SK-N-SH treated with all-trans-retinoic acid at 6 μM for 48 hours (cell line): Measurements from ENCODE around the gene RGS8.

ENCODE experiments used
- ISL1 ChIP-seq: fragments of 250-450 bp; sonication (Bioruptor Pico); IDR thresholded peaks from 2 replicates; pipeline ENCODE4 v2.1.2; 2022; ENCODE audit warnings: mild to moderate bottlenecking, moderate library complexity
- OSR1 ChIP-seq: fragments of 250-450 bp; sonication (Bioruptor Pico); IDR thresholded peaks from 2 replicates; pipeline ENCODE4 v1.8.0; 2022; ENCODE audit warnings: moderate library complexity, mild to moderate bottlenecking, inconsistent platforms
- RARB ChIP-seq: fragments of 250-450 bp; sonication (Bioruptor Pico); IDR thresholded peaks from 2 replicates; pipeline ENCODE4 v1.8.0; 2021; ENCODE audit warnings: mild to moderate bottlenecking, moderate library complexity
- TCF4 ChIP-seq: fragments of 250-450 bp; sonication (Bioruptor Pico); IDR thresholded peaks from 2 replicates; pipeline ENCODE4 v1.8.0; 2021; ENCODE audit warnings: mild to moderate bottlenecking, moderate library complexity, borderline replicate concordance
- ZFP30 ChIP-seq: fragments of 450-650 bp; formaldehyde crosslinking; IDR thresholded peaks from 2 replicates; pipeline ENCODE4 v1.5.0; 2022; ENCODE audit warnings: mild to moderate bottlenecking, moderate library complexity
- ZNF70 ChIP-seq: fragments of 450-650 bp; formaldehyde crosslinking; IDR thresholded peaks from 2 replicates; pipeline ENCODE4 v1.5.0; 2020; ENCODE audit warnings: mild to moderate bottlenecking, moderate library complexity
- TF ChIP-seq, protein P1 (sequence below): fragments of 250-450 bp; sonication (Bioruptor Pico); IDR thresholded peaks from 2 replicates; pipeline ENCODE4 v1.5.1; 2020; ENCODE audit warnings: low read depth, mild to moderate bottlenecking, moderate library complexity
- TF ChIP-seq, protein P2 (sequence below): fragments of 250-450 bp; sonication (Bioruptor Pico); IDR thresholded peaks from 2 replicates; pipeline ENCODE4 v1.8.0; 2020; ENCODE audit warnings: mild to moderate bottlenecking, moderate library complexity, borderline replicate concordance

DNA sequence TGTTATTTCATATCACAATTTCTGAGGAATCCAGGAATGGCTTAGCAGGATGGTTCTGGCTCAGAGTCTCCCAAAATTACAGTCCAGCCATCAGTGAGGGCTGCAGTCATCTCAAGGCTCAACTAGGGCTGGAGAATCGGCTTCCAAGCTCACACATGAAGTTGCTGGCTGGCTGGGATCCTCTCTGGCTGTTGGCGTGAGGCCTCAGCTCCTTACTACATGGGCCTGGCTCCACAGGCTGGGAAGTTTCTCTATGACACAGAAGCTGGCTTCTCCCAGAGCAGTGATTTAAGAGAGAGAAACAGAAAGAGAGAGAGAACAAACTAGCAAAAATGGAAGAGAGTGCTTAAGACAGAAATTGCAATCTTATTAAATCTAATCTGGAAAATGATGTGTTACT, 38.8 kb upstream of the RGS8 start:
- TF ChIP-seq ZFP30 (CRISPR knock-in tag) (no peak), RARB (CRISPR knock-in tag) (no peak), TCF4 (CRISPR knock-in tag) (no peak), ZNF70 (CRISPR knock-in tag) (no peak), OSR1 (no peak), ISL1 (CRISPR knock-in tag) (no peak)
- TF ChIP-seq, protein P1, sequence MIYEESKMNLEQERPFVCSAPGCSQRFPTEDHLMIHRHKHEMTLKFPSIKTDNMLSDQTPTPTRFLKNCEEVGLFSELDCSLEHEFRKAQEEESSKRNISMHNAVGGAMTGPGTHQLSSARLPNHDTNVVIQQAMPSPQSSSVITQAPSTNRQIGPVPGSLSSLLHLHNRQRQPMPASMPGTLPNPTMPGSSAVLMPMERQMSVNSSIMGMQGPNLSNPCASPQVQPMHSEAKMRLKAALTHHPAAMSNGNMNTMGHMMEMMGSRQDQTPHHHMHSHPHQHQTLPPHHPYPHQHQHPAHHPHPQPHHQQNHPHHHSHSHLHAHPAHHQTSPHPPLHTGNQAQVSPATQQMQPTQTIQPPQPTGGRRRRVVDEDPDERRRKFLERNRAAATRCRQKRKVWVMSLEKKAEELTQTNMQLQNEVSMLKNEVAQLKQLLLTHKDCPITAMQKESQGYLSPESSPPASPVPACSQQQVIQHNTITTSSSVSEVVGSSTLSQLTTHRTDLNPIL (CRISPR knock-in tag) = no peak
- TF ChIP-seq, protein P2, sequence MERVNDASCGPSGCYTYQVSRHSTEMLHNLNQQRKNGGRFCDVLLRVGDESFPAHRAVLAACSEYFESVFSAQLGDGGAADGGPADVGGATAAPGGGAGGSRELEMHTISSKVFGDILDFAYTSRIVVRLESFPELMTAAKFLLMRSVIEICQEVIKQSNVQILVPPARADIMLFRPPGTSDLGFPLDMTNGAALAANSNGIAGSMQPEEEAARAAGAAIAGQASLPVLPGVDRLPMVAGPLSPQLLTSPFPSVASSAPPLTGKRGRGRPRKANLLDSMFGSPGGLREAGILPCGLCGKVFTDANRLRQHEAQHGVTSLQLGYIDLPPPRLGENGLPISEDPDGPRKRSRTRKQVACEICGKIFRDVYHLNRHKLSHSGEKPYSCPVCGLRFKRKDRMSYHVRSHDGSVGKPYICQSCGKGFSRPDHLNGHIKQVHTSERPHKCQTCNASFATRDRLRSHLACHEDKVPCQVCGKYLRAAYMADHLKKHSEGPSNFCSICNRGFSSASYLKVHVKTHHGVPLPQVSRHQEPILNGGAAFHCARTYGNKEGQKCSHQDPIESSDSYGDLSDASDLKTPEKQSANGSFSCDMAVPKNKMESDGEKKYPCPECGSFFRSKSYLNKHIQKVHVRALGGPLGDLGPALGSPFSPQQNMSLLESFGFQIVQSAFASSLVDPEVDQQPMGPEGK = no peak
